Upper lobe of left lung (tissue), 4 donors: ENCODE data around the gene LAX1.

Experiments used
- CTCF ChIP-seq, 6 experiments: fragments of 450-650 bp in 4 of 6; fragments of 200-600 bp in 2 of 6; sonication (generic) in 2 of 6; IDR thresholded peaks; one replicate each; pipeline ENCODE4 v1.5.1; 2016 to 2019; ENCODE audit warnings: antibody characterized with exemption in 6 of 6
- POLR2A ChIP-seq, 4 donors: fragments of 450-650 bp; IDR thresholded peaks; one replicate each; pipeline ENCODE4 v1.5.1; 2016 to 2017; ENCODE audit warnings: antibody characterized with exemption in 4 of 4, mild to moderate bottlenecking in 2 of 4

GRCh38 chr1:203722909-203723308, 42.1 kb upstream of the LAX1 start:
- TF ChIP-seq CTCF (IDR thresholded peaks at IDR 0.05) (no peak), POLR2A (IDR thresholded peaks at IDR 0.05) (no peak)
